HG03469 (cell line): ENCODE measurements around the gene TUFT1.
"Not testable (repeated sequence)": the region's sequence is repeated elsewhere in the genome, so short reads cannot be mapped to it uniquely, and the experiment has no call there.

Experiments used
- ATAC-seq: cut with Tn5 transposase; IDR thresholded peaks from one replicate; pipeline ENCODE4 v1.9.1; 2021; ENCODE audit warnings: mild to moderate bottlenecking, moderate library complexity, moderate number of reproducible peaks; ENCODE audit not compliant: unreplicated experiment

TUFT1 gene

DNA sequence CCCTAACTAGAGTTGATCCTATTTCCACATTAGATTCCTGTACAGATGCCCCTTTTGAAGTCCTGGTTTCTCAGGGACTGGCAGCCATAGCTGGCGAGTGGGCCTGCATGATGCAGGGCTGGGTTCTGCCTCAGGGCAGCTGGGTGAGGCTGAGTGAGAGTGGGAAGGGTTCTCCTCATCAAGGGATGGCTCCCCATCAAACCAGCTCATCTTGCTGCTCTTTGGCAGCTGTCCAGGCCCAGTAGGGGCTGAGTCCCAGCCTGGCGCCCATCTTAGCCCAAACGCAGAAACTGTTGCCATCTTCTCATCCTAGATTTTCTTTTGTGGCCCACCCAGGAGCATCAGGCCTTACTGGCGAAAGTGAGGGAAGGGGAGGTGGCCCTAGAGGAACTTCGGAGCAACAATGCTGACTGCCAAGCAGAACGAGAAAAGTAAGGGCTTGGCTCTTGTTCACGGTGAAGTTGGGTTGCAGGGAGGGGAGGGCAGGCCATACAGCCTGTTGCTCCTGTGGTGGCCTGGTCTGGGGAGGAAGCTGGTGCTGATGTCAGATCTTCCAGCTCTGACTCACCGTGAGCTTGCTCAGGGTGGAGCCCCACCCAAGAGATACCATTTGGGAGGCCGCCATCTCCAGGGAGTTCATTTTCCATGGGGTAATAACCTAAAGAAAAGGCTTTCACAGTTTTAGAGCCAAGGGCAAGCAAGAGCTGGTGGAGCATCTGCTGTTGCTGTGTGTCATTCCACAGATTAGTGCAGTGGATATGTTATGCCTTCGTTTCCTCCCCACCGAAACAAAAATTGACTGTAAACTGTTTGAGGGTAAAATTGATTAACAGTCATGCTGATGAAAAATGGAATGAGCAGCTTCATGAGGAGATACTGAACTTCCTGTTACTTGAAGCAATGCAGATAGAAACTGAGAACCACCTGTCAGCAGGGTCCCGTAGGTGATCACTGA is 34.7 kb downstream of the TUFT1 start:
- ATAC-seq = no peak

GRCh38 chr1:151577173-151577572 is 37.1 kb downstream of the TUFT1 start:
- ATAC-seq = no peak

DNA sequence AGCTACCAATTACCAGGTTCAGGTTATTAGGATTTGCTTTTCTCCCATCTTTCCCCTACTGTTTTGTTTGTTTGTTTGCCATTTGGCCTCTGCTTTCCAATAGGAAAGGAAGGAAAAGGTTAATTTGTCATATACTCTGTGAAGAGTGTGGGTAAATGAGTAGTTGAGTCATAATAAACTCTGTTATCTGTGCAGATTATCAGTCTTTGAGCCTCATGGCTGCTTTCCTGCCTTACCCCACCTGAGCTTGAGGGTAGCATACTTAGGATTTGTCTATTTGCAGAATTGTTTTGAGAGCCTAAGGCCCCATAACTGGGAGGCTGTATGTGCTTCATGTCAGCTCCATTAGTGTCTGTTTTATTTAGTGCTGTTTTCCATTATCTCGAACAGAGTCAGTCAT is 38.8 kb downstream of the TUFT1 start:
- no peak for ATAC-seq

GRCh38 chr1:151579436-151580225 is 39.5 kb downstream of the TUFT1 start:
- no peak for ATAC-seq

GRCh38 chr1:151581451-151581850 is 41.3 kb downstream of the TUFT1 start:
- no peak for ATAC-seq

DNA sequence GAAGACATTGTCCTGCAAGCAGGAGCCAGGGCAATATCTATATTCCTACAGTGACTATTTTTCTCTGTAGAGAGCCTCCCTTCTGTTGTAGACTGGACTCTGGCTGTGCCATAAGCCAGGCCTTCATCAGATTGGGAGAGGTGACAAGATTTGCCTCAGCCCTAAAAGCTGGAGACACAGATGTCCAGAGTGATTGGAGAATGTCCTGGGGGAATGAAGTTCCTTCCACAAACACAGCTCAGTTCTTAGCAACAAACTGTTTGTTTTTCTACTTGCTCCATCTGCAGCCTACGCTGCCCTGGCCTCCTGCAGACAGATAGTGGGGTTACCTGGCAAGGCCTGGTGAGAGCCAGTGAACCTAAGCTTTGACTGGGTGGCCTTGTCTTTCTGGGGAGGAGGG is 41.8 kb downstream of the TUFT1 start:
- no peak for ATAC-seq

- ATAC-seq = no peak
These were observed 43.7 kb downstream of the TUFT1 start for GRCh38 chr1:151583796-151584195.

- no peak for ATAC-seq
These were observed 44.2 kb downstream of the TUFT1 start for GRCh38 chr1:151584278-151584677.

GRCh38 chr1:151584780-151585179 is 44.7 kb downstream of the TUFT1 start:
- ATAC-seq = no peak

DNA sequence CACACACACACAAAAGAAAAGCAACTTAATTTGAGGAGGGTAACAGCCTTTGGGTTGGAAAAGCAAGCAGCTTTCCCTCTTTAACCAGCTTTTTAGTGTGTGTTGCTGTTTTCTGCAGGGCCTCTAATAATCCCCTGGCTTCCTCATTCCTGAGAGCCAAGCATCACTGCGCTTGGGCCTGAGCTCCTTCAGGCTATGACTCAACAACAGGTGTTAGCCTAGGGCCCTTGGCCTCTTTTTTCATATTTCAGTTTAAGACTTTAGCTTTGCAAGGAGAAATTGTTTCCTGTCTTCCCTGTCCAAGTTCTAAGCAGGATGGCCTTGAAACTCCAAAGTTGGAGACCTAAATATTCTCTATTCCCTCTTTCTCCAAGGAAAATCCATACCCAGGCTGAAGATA is 45.5 kb downstream of the TUFT1 start:
- ATAC-seq = no peak

- no peak for ATAC-seq
These were observed 50.9 kb downstream of the TUFT1 start for GRCh38 chr1:151590961-151591360.

GRCh38 chr1:151593730-151594129 is 53.6 kb downstream of the TUFT1 start:
- ATAC-seq = no peak

- no peak for ATAC-seq
These were observed 54.1 kb downstream of the TUFT1 start for GRCh38 chr1:151594143-151594625.

GRCh38 chr1:151596166-151596953 is 56.3 kb downstream of the TUFT1 start:
- ATAC-seq = no peak

DNA sequence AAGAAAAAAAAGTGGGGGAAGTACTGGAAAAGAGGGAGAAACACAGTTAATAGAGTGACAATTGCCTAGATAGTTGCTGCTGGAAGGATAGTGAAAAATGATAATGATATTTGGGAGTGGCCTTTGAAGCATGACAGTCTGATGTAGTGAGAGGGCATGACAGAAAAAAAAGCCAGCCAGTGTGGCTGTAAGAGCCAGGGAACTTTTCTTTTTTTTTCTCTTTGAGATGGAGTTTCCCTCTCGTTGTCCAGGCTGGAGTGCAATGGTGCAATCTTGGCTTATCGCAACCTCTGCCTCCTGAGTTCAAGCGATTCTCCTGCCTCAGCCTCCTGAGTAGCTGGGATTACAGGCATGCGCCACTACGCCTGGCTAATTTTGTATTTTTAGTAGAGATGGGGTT is 62.4 kb downstream of the TUFT1 start:
- not testable (repeated sequence) for ATAC-seq

- no peak for ATAC-seq
These were observed 64.2 kb downstream of the TUFT1 start for GRCh38 chr1:151604291-151604690.

DNA sequence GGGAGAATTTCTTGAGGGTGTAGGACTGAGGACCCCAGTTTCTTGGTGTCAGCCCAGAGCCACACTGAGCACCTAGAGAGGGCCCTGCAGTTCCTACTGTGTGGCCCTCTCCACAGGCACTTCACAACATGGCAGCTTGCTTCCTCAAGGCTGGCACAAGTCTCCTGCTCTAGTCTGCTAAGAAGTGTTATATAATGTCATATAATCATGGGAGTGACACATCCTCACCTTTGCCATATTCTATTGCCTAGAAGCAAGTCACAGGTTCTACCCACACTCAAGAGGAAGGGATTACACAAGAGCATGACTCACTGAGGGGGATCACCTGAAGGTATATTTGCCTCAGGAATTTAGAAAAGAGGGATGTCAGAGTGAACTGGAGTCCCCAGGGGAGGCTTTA is 66.3 kb downstream of the TUFT1 start:
- no peak for ATAC-seq

- no peak for ATAC-seq
These were observed 66.7 kb downstream of the TUFT1 start for GRCh38 chr1:151606857-151607256.

DNA sequence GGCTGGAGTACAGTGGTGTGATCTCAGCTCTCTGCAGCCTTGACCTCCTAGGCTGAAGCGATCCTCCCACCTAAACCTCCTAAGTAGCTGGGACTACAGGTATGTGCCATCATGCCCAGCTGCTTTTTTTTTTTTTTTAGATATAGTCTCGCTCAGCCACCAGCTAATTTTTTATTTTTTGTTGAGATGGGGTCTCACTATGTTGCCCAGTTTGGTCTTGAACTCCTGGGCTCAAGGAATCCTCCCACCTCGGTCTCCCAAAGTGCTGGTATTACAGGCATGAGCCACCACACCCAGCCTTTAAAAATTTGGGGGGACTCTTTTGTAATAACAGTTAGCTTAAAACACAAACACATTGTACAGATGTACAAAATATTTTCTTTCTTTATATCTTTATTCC is 70.0 kb downstream of the TUFT1 start:
- ATAC-seq = no peak

DNA sequence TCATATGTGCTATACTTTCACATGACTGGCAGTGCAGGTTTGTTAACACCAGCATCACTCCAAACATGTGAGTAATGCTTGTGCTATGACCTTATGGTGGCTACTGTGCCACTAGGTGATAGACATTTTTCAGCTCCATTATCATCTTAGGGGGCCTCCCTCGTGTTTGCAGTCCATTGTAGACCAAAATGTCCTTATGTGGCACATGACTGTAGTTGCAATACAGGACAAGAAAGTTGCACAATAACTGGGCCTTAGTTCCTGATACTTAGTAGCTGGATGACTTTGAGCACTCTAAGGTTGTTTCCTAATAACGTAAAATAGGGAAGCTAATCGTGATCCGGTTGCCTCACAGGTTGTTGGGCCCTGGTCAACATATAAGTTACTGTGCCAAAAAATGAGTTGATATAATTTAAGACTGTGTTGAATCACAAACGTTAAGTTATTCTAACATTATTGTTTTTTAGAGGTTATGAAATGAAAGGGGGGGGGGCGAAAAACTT is 71.2 kb downstream of the TUFT1 start:
- no peak for ATAC-seq
